ENCODE measurements around the gene HSD11B1L. TPM values are rescaled to one million over a fixed set of nuclear protein-coding genes. Genes with fewer than 3 reads are reported as not detected.
"Not testable (repeated sequence)": the region's sequence is repeated elsewhere in the genome, so short reads cannot be mapped to it uniquely, and the experiment has no call there.

HSD11B1L gene
- total RNA-seq, 1 experiment from 2014 or later: 10.9 TPM

- H3K27ac ChIP-seq (ENCODE audit: low read length): peak within 1 kb of the TSS; percentile 93
- POLR2A ChIA-PET (ENCODE audit: unreplicated experiment): interaction anchor here (0.6 to 1.0 kb wide), 6 partner anchors 30 to 260 kb away, joined by 4 to 19 read pairs (median 8); partner anchors contain the start of genes RPL36 and VMAC
- TF ChIP-seq, protein P1, sequence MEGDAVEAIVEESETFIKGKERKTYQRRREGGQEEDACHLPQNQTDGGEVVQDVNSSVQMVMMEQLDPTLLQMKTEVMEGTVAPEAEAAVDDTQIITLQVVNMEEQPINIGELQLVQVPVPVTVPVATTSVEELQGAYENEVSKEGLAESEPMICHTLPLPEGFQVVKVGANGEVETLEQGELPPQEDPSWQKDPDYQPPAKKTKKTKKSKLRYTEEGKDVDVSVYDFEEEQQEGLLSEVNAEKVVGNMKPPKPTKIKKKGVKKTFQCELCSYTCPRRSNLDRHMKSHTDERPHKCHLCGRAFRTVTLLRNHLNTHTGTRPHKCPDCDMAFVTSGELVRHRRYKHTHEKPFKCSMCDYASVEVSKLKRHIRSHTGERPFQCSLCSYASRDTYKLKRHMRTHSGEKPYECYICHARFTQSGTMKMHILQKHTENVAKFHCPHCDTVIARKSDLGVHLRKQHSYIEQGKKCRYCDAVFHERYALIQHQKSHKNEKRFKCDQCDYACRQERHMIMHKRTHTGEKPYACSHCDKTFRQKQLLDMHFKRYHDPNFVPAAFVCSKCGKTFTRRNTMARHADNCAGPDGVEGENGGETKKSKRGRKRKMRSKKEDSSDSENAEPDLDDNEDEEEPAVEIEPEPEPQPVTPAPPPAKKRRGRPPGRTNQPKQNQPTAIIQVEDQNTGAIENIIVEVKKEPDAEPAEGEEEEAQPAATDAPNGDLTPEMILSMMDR (conservative IDR thresholded peaks at IDR 0.05; ENCODE audit: low read depth, low read length): peak; percentile 92
- TF ChIP-seq EZH2 (IDR thresholded peaks at IDR 0.05; ENCODE audit: low read length, unreplicated experiment): no peak
- peak; percentile 55; the same call in 1 of the 2 replicates for TF ChIP-seq EZH2phosphoT487 (IDR thresholded peaks at IDR 0.05; ENCODE audit: borderline replicate concordance, low read length)
- H3K36me3 ChIP-seq (ENCODE audit: low read depth, low read length): peaks cover 11% of the 10 kb centered on the region; the same call in 1 of the 2 replicates
- H3K4me3 ChIP-seq (ENCODE audit: low read length): peak within 1 kb of the TSS; percentile 95
- intact Hi-C loops (cut with micrococcal nuclease): loop anchor here (1.0 to 2.0 kb wide), 3 partner anchors 30 to 71 kb away; partner anchors contain the start of genes DUS3L and RPL36
- peak; percentile 89 for ATAC-seq
- no TSS peak for BruUV-seq (replicated peaks)
- H2AFZ ChIP-seq (ENCODE audit: low read length): peak within 1 kb of the TSS; percentile 98
- H3F3A ChIP-seq (ENCODE audit: low read length, unreplicated experiment): no peaks in the 10 kb centered on the region
- H3K4me1 ChIP-seq (ENCODE audit: insufficient read depth, low read length): peaks cover 18% of the 10 kb centered on the region
- DNase-seq: peak; percentile 100
- H3K9me3 ChIP-seq (ENCODE audit: low read length): no peaks in the 10 kb centered on the region
- H3K9me2 ChIP-seq (replicated peaks; ENCODE audit: low read length): no peaks in the 10 kb centered on the region
- H3K79me2 ChIP-seq (ENCODE audit: low read length): peaks cover 45% of the 10 kb centered on the region
- peak within 1 kb of the TSS; percentile 84 for H3K4me2 ChIP-seq (ENCODE audit: low read length)
- CTCF ChIA-PET: interaction anchor here (0.5 to 1.5 kb wide), 4 partner anchors 30 to 673 kb away, joined by 3 to 9 read pairs (median 6); partner anchors contain the start of genes GTF2F1 and RPL36
- peak within 1 kb of the TSS; percentile 95 for H3K9ac ChIP-seq (ENCODE audit: low read length)
- H3K27me3 ChIP-seq (ENCODE audit: low read length): no peaks in the 10 kb centered on the region
- H4K20me1 ChIP-seq (ENCODE audit: low read length): peaks cover 25% of the 10 kb centered on the region
These were observed 39.3 kb downstream of the HSD11B1L start, which contains the start of the genes CATSPERD and LONP1 for GRCh38 chr19:5719961-5720790. TSS of gene CATSPERD (plus strand) at chr19:5720637. CDS start at chr19:5720738, 101 bp downstream. TSS of gene LONP1 (minus strand) at chr19:5720146. CDS start at chr19:5720132, 14 bp downstream.

DNA sequence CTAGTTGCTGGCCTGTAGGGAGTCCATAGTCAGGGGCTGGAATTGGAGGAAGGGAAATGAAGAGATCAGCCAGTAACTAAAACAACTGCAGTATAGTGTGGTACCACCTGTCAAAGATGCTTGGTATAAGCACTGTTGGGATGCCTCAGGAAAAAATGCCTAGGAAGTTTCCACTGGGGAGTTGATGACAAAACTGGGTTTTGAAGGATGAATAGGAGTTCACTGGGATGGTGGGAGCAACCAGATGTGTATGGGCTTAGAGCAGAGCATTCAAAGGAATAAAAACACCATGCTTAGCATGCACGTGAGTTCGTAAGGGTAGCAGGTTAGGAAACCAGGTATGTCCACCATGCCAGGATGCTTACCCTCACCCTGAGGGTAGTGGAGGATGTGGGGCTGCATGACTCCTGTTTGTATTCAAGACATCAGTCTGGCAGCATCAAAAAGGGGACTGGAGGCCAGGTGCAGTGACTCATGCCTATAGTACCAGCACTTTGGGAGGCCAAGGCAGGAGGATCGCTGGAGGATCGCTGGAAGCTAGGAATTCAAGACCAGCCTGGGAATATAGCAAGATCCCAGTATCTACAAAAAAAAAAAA, 46.7 kb downstream of the HSD11B1L start:
- Histone ChIP-seq H3K4me1 (ENCODE audit: insufficient read depth, low read length) (no peaks in the 10 kb centered on the region), H3K9ac (ENCODE audit: low read length) (no peak overlapping the region), H3K4me2 (ENCODE audit: low read length) (no peak overlapping the region), H3K9me3 (ENCODE audit: low read length) (peaks cover 7% of the 10 kb centered on the region), H2AFZ (ENCODE audit: low read length) (no peak overlapping the region), H4K20me1 (ENCODE audit: low read length) (no peaks in the 10 kb centered on the region), H3K27ac (ENCODE audit: low read length) (no peak overlapping the region), H3K36me3 (ENCODE audit: low read depth, low read length) (0 out of 2 replicates have a peak, but pooled peaks cover 4% of the 10 kb centered on the region), H3F3A (ENCODE audit: low read length, unreplicated experiment) (no peaks in the 10 kb centered on the region), H3K4me3 (ENCODE audit: low read length) (no peak overlapping the region), H3K79me2 (ENCODE audit: low read length) (no peaks in the 10 kb centered on the region), H3K9me2 (replicated peaks; ENCODE audit: low read length) (no peaks in the 10 kb centered on the region), H3K27me3 (ENCODE audit: low read length) (no peaks in the 10 kb centered on the region)
- POLR2A ChIA-PET (ENCODE audit: unreplicated experiment): no interaction called here
- CTCF ChIA-PET: no interaction called here
- no peak for DNase-seq
- no peak for TF ChIP-seq EZH2phosphoT487 (IDR thresholded peaks at IDR 0.05; ENCODE audit: borderline replicate concordance, low read length)
- TF ChIP-seq EZH2 (IDR thresholded peaks at IDR 0.05; ENCODE audit: low read length, unreplicated experiment): no peak
- TF ChIP-seq, protein P1 (conservative IDR thresholded peaks at IDR 0.05; ENCODE audit: low read depth, low read length): no peak
- intact Hi-C loops (cut with micrococcal nuclease): no loop called here
- BruUV-seq (replicated peaks): no TSS peak
- ATAC-seq: no peak

- H3K4me3 ChIP-seq (ENCODE audit: low read length); H3K9me2 ChIP-seq (replicated peaks; ENCODE audit: low read length); DNase-seq; H3K27ac ChIP-seq (ENCODE audit: low read length); H3F3A ChIP-seq (ENCODE audit: low read length, unreplicated experiment); intact Hi-C loops (cut with micrococcal nuclease); POLR2A ChIA-PET (ENCODE audit: unreplicated experiment); BruUV-seq (replicated peaks); H3K9me3 ChIP-seq (ENCODE audit: low read length); CTCF ChIA-PET; H4K20me1 ChIP-seq (ENCODE audit: low read length); H3K79me2 ChIP-seq (ENCODE audit: low read length); H3K36me3 ChIP-seq (ENCODE audit: low read depth, low read length); ATAC-seq; H2AFZ ChIP-seq (ENCODE audit: low read length); H3K4me1 ChIP-seq (ENCODE audit: insufficient read depth, low read length); H3K27me3 ChIP-seq (ENCODE audit: low read length); H3K9ac ChIP-seq (ENCODE audit: low read length); H3K4me2 ChIP-seq (ENCODE audit: low read length): not testable (repeated sequence)
These were observed 52.3 kb downstream of the HSD11B1L start for GRCh38 chr19:5733172-5733571.
